GM19351 (cell line): Measurements from ENCODE around the gene HBG1.

Source experiments
- ATAC-seq: cut with Tn5 transposase; IDR thresholded peaks from one replicate; pipeline ENCODE4 v1.9.1; 2021; ENCODE audit warnings: mild to moderate bottlenecking, moderate library complexity; ENCODE audit not compliant: unreplicated experiment

HBG1 gene

DNA sequence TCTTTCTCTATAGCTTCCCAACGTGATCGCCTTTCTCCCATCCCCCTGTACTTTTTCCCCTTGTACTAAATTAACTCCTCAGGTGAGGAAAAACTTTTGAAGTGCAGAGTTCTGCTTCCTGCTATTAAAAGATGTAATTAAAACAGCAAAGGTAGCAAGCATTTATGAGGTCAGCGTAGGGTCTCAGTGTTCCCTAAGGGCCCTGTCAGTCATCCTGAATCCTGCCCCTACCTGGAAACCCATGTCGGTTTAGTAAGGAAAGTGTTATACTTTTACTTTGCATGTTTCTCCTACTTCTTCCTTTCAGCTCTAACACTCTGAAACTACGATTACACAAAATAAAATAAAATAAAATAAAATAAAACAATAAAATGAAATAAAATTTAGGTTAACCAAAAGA, 21.5 kb downstream of the HBG1 start:
- ATAC-seq, result no peak

DNA sequence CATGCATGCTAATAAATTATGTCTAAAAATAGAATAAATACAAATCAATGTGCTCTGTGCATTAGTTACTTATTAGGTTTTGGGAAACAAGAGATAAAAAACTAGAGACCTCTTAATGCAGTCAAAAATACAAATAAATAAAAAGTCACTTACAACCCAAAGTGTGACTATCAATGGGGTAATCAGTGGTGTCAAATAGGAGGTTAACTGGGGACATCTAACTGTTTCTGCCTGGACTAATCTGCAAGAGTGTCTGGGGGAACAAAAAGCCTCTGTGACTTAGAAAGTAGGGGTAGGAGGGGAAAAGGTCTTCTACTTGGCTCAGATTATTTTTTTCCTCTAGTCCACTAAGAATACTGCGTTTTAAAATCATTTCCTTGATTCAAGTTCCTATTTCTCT, 22.0 kb downstream of the HBG1 start:
- ATAC-seq, result no peak

DNA sequence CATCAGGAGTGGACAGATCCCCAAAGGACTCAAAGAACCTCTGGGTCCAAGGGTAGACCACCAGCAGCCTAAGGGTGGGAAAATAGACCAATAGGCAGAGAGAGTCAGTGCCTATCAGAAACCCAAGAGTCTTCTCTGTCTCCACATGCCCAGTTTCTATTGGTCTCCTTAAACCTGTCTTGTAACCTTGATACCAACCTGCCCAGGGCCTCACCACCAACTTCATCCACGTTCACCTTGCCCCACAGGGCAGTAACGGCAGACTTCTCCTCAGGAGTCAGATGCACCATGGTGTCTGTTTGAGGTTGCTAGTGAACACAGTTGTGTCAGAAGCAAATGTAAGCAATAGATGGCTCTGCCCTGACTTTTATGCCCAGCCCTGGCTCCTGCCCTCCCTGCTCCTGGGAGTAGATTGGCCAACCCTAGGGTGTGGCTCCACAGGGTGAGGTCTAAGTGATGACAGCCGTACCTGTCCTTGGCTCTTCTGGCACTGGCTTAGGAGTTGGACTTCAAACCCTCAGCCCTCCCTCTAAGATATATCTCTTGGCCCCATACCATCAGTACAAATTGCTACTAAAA, 22.8 kb downstream of the HBG1 start, which contains the start of gene HBB:
Gene HBB (minus strand): TSS at position 340 of the 579 bp plus-strand sequence. CDS start 50 bp downstream, at position 290.
- ATAC-seq, result no peak

GRCh38 chr11:5225480-5225871, 24.2 kb downstream of the HBG1 start:
- no peak for ATAC-seq

DNA sequence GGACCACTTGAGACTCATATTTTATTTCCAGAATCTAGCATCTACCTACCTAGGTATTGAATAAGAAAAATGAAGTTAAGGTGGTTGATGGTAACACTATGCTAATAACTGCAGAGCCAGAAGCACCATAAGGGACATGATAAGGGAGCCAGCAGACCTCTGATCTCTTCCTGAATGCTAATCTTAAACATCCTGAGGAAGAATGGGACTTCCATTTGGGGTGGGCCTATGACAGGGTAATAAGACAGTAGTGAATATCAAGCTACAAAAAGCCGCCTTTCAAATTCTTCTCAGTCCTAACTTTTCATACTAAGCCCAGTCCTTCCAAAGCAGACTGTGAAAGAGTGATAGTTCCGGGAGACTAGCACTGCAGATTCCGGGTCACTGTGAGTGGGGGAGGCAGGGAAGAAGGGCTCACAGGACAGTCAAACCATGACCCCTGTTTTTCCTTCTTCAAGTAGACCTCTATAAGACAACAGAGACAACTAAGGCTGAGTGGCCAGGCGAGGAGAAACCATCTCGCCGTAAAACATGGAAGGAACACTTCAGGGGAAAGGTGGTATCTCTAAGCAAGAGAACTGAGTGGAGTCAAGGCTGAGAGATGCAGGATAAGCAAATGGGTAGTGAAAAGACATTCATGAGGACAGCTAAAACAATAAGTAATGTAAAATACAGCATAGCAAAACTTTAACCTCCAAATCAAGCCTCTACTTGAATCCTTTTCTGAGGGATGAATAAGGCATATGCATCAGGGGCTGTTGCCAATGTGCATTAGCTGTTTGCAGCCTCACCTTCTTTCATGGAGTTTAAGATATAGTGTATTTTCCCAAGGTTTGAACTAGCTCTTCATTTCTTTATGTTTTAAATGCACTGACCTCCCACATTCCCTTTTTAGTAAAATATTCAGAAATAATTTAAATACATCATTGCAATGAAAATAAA, 24.8 kb downstream of the HBG1 start:
- ATAC-seq, result no peak

- no peak for ATAC-seq
Observed at GRCh38 chr11:5223686-5224085, 26.0 kb downstream of the HBG1 start.

GRCh38 chr11:5223146-5223545, 26.5 kb downstream of the HBG1 start:
- no peak for ATAC-seq

DNA sequence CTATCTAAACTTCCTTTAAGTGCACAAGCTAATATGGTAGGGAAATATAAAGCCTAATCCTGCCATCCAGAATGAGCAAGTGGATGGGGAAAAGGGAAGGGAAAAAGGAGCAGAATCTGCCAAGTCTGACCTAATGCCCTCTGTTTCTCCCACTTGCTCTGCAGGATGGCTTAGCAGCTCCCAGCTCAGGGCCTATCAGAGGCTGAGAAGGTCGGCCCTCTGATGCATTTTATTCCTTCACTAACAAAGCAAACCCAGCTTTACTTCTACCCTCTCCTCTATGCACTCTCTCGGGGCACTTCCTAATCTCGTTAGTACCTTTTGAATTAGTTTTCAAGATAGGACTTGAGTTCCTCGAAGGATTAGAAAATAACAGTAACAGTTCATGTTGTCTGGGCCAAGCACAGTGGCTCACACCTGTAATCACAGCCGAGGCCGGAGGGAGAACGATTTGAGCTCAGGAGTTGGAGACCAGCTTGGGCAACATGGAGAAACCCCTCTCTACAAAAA, 39.2 kb downstream of the HBG1 start:
- no peak for ATAC-seq

DNA sequence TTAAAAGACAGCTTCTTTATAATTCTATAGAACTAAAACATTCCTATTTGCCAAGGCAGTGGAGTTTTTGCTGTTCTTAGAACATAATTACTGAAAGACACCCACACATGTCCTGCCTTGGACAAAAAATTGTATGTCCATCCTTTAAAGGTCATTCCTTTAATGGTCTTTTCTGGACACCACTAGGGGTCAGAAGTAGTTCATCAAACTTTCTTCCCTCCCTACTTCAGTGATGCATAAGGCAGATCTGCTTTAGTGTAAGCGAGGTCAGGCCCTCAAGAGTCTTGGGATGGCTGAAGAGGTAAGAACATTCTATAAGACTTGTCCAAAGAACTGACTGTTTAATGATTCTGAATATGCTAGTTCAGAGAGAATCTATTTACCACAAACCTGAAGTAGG, 44.9 kb downstream of the HBG1 start:
- ATAC-seq, result peak; percentile 88

DNA sequence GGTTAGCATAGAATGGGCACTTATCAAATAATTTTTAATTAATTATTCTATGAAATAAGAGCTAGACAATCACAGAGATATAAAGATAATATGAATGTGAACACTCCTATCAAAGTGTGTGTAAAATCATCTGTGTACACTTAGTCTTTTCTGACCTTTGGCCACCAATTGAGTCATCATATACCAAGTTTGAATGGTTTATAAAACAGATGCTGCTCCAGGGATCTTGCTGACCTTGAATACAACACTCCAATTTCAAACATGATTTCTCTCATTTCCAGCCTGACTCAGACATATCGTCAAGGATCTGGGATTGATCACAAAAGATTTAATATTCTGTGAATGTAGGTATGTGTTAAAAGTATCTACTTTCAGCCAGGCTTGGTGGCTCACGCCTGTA, 46.3 kb downstream of the HBG1 start:
- ATAC-seq, result no peak

DNA sequence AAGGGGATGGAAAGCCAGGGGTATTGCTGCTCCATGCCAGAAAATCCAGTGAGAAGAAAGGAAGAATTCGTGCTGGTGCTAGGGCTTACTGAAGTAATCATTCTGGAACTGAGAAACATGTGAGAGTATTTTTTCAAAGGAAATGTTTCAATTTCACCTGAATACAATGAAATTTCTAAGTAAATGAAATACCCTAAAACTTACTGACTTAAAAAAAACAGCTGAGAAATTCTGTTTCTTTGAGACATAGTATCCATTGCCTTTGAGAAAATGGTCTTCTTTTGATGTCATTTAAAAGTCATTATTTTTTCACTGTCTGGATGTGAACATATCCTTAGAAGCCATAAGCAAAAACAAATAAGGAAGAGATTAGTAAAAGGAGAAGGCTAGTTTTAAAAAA, 49.1 kb downstream of the HBG1 start, which contains the start of gene OR51V1:
Gene OR51V1 (minus strand): TSS at position 101 of the 400 bp plus-strand sequence. CDS start 0 bp downstream, at position 101.
- no peak for ATAC-seq

DNA sequence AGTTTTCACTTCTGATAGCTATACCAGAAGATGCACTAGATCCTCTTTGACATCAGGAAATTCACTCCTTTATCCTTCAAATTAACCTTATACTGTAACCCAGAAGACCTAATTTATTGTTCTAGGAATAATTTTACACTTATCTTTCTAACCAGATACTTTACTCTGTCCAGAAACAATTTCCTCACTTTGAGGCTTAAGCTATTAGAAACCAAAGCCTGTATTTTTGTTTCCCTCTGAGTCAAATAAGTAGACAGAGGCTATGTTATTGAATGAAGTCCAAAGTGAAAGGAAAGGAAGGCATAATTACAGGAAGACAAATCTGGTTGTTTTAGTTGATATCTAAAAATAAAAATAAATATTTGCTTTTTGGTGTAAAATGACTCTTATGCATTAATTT, 51.4 kb downstream of the HBG1 start:
- ATAC-seq, result no peak
